Stimulated activated naive CD8-positive, alpha-beta T cell treated with anti-CD3 and anti-CD28 coated beads, Interleukin-15, amount 100 ng/mL, for 72 hours (primary cell): ENCODE results near the gene PAAF1.
A peak's percentile ranks its signal among the peaks of the same experiment; 100 is the strongest.

Experiments
- ATAC-seq: fragments of 150-1000 bp; cut with Tn5 transposase; 2 replicates; pipeline ENCODE4 v1.10.0; 2021; ENCODE audit warnings: mild to moderate bottlenecking, moderate library complexity
- DNase-seq, 2 donors: peaks; one replicate each; pipeline ENCODE4 v3.0.0; 2021 to 2022
- H3K27ac Mint-ChIP-seq, 2 donors: one replicate each; pipeline ENCODE4 v1.8.0; 2022; ENCODE audit warnings: mild to moderate bottlenecking in 2 of 2, mixed read lengths in 2 of 2, moderate library complexity in 2 of 2
- H3K27me3 Mint-ChIP-seq: one replicate; pipeline ENCODE4 v1.8.0; 2022; ENCODE audit warnings: mixed read lengths
- H3K4me1 Mint-ChIP-seq: one replicate; pipeline ENCODE4 v1.8.0; 2022; ENCODE audit warnings: mild to moderate bottlenecking, mixed read lengths
- H3K4me3 Mint-ChIP-seq, 2 donors: one replicate each; pipeline ENCODE4 v1.8.0; 2022; ENCODE audit warnings: mild to moderate bottlenecking in 2 of 2, mixed read lengths in 2 of 2, moderate library complexity in 1 of 2
- H3K9me3 Mint-ChIP-seq, 2 donors: one replicate each; pipeline ENCODE4 v1.8.0; 2022; ENCODE audit warnings: mixed read lengths in 2 of 2

PAAF1 gene, protein sequence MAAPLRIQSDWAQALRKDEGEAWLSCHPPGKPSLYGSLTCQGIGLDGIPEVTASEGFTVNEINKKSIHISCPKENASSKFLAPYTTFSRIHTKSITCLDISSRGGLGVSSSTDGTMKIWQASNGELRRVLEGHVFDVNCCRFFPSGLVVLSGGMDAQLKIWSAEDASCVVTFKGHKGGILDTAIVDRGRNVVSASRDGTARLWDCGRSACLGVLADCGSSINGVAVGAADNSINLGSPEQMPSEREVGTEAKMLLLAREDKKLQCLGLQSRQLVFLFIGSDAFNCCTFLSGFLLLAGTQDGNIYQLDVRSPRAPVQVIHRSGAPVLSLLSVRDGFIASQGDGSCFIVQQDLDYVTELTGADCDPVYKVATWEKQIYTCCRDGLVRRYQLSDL

DNA sequence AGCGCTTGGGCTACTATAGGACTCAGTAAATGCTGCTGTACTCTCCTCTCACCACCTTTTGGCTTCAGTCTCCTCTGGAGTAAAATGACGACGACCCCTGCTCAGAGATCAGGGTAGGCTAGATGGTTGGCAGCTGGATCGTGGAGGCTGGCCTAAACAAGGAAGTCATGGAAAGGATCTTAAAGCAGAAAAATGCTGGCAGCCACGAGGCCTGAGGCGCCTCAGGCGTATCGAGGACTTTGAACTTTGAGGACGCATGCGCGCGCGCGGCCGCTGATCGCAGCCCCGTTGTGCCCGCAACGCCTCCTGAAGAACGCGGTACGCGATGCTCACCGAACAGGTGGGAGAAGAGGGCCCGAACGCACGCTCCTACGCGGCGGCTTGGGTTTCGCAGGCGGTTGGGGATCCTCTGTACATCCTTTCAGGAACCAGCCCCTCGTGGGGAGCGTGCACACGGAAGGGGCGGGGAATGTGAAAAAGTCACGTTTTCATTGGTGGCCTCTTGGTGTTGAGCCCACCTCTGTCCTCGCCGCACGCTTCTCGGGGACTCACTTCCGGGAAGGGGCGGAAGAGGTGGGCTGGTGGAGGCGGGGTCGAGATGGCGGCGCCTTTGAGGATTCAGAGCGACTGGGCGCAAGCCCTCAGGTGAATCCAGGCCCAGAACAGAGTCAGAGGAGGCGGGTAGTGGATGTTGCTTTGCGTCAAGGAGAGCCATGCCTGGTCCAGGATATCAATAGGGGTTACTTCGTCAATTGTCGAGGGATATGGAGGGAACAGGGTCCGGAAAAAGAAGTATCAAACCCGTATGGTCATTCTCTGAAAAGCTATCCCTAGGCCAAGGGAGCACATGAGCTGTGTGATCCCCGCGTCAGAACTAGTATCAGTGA is at the start of gene PAAF1, which contains the start of gene COA4:
Gene PAAF1, plus strand, starts transcription at position 576 of the 887 bp plus-strand sequence. Its CDS starts 23 bp downstream, at position 599.
Gene COA4, minus strand, starts transcription at position 423 of the 887 bp plus-strand sequence. CDS start 3,468 bp downstream, outside the sequence.
- H3K4me1 Mint-ChIP-seq: peaks cover 54% of the 10 kb centered on the region
- peak within 1 kb of the TSS; percentile 98 to 99 for H3K27ac Mint-ChIP-seq
- DNase-seq: peak; percentile 91 to 95
- peak; percentile 98 for ATAC-seq
- no peaks in the 10 kb centered on the region for H3K9me3 Mint-ChIP-seq
- no peaks in the 10 kb centered on the region for H3K27me3 Mint-ChIP-seq
- H3K4me3 Mint-ChIP-seq: peak within 1 kb of the TSS; percentile 95 to 97

DNA sequence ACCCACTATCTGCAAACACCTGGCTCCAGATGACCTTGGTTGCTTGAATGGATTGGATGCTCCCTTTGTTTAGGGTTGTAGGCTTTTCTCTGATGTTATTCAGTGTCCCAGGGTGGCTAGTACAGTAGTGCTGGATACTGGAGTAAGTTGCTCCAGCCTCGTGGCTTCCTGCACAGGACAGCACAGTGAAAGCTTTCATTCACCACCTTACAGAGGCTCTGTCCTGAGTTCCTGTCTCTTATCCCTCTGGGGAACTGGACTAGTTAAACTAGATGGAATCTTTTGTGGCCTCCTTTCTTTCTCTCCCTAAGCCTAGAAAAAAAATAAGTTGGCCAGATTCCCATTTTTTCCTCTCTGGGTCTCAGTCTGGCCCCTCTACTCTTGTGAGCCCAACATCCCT is 46.5 kb upstream of the PAAF1 start:
- Mint-ChIP-seq H3K9me3 (no peaks in the 10 kb centered on the region), H3K4me3 (no peak overlapping the region), H3K4me1 (no peaks in the 10 kb centered on the region), H3K27me3 (no peaks in the 10 kb centered on the region), H3K27ac (no peak overlapping the region)
- no peak for ATAC-seq
- no peak for DNase-seq

DNA sequence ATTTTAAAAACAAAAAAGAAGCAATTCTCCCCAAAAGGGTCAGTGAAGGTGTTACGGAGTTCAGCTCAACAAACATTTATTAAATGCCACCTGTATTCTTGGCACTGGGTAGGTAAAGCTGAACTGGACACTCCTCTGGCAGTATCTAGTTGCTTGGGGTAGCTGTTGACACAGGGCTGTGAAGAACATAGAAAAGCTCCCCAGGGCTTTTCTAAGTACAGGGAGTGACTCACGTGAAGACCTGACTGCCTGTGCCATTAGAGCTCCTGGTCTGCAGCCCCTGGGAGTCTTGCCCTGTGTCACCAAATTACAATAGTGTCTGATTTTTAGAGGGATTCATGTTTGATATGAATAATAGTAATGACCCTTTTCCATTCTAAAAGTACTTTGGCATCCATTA is 43.7 kb upstream of the PAAF1 start:
- DNase-seq (no peak), ATAC-seq (no peak)
- Mint-ChIP-seq H3K27me3 (no peaks in the 10 kb centered on the region), H3K4me1 (no peaks in the 10 kb centered on the region), H3K4me3 (no peak overlapping the region), H3K27ac (no peak overlapping the region), H3K9me3 (no peaks in the 10 kb centered on the region)

DNA sequence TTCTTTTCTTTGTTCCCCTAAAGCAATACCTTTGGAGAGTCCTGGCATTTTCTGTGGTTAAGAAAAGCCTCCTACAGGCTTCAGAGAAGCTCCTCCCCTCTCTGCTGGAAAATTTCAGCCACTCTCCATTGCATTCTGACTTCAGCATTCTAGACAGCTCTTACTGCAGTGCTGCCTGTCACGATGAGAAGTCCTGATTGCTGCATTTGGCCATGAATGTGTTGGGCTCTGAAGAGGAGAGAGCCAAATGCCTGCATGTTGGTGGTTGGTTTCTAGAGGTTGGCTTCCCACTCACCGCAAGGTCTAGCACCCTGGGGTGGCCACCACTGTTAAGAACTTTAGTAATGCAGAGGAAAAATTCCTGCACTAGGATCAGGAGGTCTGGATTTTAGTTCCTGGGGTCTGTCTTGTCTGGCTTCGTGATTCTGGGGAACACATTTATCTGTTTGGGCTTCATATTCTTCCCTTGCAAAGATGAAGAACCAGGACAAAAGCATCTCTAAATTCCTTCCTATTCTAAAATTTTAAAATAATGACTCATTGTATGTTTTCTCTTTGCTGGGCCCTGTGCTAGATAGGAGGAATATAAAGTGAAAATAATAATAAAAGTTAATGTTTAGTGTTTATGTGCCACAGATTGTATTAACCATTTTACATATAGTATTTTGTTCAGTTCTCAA is 38.2 kb upstream of the PAAF1 start:
- no peak for DNase-seq
- Mint-ChIP-seq H3K4me1 (no peaks in the 10 kb centered on the region), H3K4me3 (no peak overlapping the region), H3K27me3 (no peaks in the 10 kb centered on the region), H3K9me3 (no peaks in the 10 kb centered on the region), H3K27ac (no peak overlapping the region)
- ATAC-seq: no peak

DNA sequence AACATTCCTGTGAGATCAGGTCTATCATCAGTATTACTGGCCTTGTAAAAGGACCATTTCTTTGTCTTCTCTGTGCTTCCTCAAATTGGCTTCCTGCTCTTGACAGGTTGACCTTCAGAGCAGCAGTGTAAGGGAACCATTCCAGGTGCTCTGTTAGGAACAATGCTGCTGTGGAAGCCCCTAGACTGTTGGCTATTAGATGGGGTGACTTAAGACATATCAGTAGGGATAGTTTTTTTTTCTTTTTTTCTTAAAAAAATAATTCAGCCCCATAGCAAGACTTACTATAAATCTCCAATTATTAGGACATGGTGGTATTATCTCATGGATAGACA is 37.7 kb upstream of the PAAF1 start:
- Mint-ChIP-seq H3K4me3 (no peak overlapping the region), H3K27me3 (no peaks in the 10 kb centered on the region), H3K4me1 (no peaks in the 10 kb centered on the region), H3K27ac (peak overlapping the region in 1 of 2 donors; percentile 28), H3K9me3 (no peaks in the 10 kb centered on the region)
- DNase-seq (no peak), ATAC-seq (no peak)

DNA sequence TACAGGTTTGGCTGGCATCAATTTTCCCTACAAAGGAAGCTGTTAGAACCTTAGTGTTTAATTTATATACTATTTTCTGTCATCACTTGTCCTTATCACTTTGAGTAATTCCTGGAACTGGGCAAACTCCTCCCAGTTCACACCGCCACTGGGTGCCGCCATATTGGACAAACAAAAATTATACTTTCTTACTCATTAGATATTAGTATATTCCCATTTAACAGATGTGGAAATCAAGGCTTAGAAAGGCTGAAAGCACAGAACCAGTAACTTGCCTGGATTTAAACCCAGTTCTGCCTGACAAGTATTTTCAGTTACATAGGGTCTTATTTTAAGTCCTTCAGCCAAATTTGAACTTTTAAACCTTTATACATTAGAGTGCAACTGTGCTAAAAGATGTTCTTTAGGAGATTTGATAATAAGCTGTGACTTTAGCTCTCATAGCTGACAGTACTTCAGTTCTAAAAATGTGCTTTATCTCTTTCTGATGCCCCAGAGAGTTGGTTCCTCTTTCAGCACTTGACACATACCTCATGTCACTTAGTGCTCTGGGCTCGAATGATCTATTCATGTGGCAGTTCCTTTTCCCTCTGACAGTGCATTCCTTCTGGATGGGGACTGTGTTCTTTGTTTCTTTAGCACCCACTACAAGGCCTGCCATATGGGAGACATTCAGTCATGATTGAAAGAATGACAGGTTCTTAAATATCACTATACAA is 25.6 kb upstream of the PAAF1 start:
- Mint-ChIP-seq H3K4me3 (no peak overlapping the region), H3K27ac (no peak overlapping the region), H3K9me3 (no peaks in the 10 kb centered on the region), H3K4me1 (peaks cover 1% of the 10 kb centered on the region), H3K27me3 (no peaks in the 10 kb centered on the region)
- ATAC-seq (no peak), DNase-seq (no peak)

DNA sequence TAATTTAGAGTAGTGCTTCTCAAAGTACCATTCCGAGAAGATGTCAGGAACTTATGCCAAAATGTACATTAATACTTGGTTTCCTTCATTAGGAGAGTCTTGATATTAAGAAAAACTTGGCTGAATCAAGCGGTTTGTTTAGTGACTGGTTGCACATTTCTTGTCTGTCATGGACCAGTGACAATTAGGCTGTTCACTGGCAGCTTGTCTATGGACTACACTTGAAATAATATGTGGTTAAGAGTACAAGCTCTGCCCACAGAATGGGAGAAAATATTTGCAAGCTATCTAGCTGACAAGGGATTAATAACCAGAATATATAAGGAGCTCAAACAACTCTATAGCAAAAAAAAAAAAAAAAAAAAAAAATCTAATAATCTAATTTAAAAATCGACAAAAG is 24.8 kb upstream of the PAAF1 start:
- Mint-ChIP-seq H3K27ac (no peak overlapping the region), H3K27me3 (no peaks in the 10 kb centered on the region), H3K9me3 (no peaks in the 10 kb centered on the region), H3K4me3 (no peak overlapping the region), H3K4me1 (no peaks in the 10 kb centered on the region)
- DNase-seq: no peak
- ATAC-seq: no peak

DNA sequence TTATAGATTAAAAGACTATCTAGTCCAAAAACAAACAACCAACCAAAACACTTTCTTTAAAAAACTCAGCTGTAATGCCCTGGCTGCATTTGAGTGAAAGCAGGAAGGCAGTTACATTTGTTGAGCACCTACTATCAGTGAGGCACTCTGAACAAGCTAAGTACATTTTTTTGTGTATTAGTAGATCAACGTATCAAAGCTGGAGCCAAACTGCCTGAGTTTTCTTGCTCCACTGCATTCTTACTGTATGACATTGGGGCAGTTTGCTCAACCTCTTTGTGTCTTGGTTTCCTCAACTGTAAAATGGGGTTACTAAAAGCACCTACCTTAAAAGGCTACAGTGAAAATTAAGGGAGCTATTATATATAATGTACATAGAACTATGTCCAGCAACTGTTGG is 22.1 kb upstream of the PAAF1 start:
- no peak for ATAC-seq

DNA sequence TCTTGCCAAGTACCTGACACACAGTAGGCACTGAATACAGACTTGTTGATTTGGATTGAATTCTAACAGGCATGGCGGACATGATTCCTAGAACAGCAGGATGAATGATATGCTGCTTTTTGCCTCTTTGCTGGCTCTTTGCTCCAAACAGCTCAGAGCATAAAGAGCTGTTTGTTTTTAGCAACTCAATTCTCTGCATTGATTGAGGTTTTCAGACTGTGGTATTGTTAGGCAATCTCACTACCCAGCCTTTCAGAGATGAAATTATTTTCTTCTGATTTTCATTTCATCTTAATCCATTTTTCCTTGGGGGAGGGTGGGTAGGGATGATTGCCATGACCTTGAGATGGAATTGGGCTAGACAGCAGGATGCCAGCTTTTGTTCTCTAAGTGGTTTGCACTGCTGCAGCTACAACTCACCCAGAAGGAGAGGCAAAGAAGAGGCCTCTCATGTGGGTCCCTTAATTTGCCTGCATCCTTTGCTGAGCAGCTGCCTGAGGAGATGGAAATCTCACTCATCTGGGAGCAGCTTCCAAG is 20.7 kb upstream of the PAAF1 start:
- no peak overlapping the region for H3K4me3 Mint-ChIP-seq
- no peaks in the 10 kb centered on the region for H3K4me1 Mint-ChIP-seq
- H3K27me3 Mint-ChIP-seq: no peaks in the 10 kb centered on the region
- no peak for DNase-seq
- no peaks in the 10 kb centered on the region for H3K9me3 Mint-ChIP-seq
- no peak for ATAC-seq
- no peak overlapping the region for H3K27ac Mint-ChIP-seq

More for the DNA sequence above, 22.1 kb upstream of the PAAF1 start:
- no peak overlapping the region for H3K27ac Mint-ChIP-seq
- H3K4me3 Mint-ChIP-seq: no peak overlapping the region
- H3K27me3 Mint-ChIP-seq: no peaks in the 10 kb centered on the region
- H3K9me3 Mint-ChIP-seq: no peaks in the 10 kb centered on the region
- no peak for DNase-seq
- H3K4me1 Mint-ChIP-seq: no peaks in the 10 kb centered on the region

DNA sequence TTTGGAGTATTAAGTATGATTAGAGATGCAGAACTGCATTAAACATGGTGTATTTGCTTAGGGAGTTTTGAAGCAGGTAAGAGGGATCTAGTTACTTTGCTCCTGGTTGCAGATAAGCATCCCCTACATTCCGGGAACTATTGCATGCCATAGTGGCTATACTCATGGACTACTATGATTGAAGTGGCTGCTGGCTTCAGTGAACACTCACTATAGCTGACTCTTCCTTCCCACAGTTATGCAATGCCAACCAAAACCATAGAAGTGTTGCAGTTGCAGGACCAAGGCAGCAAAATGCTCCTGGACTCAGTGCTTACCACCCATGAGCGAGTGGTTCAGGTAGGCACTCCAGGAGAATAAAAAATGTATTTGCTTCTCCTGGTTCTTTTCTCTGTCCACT is 17.1 kb upstream of the PAAF1 start:
- no peaks in the 10 kb centered on the region for H3K27me3 Mint-ChIP-seq
- H3K27ac Mint-ChIP-seq: no peak overlapping the region
- DNase-seq: no peak
- no peak for ATAC-seq
- H3K4me3 Mint-ChIP-seq: no peak overlapping the region
- H3K9me3 Mint-ChIP-seq: no peaks in the 10 kb centered on the region
- no peaks in the 10 kb centered on the region for H3K4me1 Mint-ChIP-seq

DNA sequence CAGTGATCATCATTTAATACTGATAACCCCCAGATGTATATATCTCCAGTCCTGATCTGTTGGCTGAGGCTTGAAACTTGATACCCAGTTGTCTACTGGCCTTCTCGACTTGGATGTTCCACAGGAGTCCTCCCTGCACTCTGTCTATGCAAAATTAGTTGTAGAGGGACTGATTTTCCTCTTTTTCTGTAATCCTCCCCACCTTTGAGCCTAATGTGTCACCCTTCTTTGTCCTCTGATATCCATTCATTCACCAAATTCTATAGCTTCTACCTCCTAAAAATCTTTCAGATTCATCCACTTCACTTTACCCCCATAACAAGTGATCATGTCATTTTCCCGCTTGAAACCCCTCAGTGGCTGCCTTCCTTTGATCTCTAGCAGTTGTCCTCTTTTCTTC is 16.6 kb upstream of the PAAF1 start:
- no peaks in the 10 kb centered on the region for H3K27me3 Mint-ChIP-seq
- no peaks in the 10 kb centered on the region for H3K4me1 Mint-ChIP-seq
- H3K4me3 Mint-ChIP-seq: no peak overlapping the region
- DNase-seq (no peak), ATAC-seq (no peak)
- peak overlapping the region in 1 of 2 donors; percentile 21 for H3K27ac Mint-ChIP-seq
- no peaks in the 10 kb centered on the region for H3K9me3 Mint-ChIP-seq

DNA sequence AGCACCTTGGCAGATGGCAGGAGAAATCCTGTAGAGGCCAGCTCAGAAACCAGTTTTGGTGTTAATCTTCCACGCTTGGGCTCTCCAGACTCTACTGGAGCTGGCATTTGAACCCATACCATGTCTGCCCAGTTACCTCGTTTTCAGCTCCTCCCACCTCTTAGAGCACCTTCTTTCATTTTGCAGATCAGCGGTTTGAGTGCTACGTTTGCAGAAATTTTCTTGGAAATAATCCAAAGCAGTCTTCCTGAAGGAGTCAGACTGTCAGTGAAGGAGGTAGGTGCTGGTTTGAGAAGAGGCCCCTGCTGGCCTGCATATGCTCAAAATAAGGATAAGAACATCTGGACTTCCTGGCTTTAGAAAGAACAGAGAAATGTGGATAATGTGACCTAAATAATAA is 13.8 kb upstream of the PAAF1 start:
- ATAC-seq: no peak
- Mint-ChIP-seq H3K4me3 (no peak overlapping the region), H3K27ac (no peak overlapping the region)

DNA sequence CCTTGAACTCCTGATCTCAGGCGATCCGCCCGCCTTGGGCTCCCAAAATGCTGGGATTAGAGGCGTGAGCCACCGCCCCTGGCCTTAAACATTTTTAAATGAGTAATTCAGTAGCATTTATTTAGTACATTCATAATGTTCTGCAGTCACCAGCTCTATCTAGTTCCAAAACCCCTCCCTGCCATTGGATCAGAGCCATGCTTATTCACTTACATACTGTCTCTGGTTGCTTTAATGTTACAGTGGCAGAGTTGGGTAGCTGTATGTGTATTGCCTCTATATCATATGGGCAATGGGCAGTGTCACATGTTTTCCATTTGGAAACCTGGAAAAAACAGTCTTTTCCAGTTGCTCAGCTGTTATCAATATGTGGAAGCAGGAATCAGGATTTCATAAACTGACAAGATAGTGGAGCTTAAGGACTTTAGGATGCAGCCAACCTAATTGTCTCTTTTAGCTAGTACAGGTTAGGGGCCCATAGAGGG is 10.7 kb upstream of the PAAF1 start:
- H3K27ac Mint-ChIP-seq: no peak overlapping the region
- DNase-seq: no peak

More for the DNA sequence above, 13.8 kb upstream of the PAAF1 start:
- no peak for DNase-seq
- no peaks in the 10 kb centered on the region for H3K27me3 Mint-ChIP-seq
- no peaks in the 10 kb centered on the region for H3K9me3 Mint-ChIP-seq
- H3K4me1 Mint-ChIP-seq: no peaks in the 10 kb centered on the region

DNA sequence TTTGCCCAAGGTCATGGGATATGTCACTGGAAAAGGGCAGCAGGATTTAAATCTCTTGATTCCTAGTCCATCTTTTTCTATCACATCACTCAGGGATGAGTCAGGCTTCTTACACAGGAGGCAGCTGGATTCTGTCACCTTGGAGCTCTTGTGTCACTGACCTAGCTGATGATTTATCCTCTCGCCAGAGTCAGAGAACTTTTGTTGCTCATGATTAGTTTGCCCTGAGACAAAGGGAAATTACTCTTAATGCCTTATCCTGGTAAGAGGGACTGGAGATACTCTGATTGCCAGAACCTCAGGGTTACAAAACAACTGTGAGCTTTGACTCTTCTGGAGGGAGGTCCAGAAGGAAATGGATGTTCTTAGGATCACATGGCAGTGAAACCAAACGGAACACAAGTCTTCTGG is 10.2 kb upstream of the PAAF1 start:
- no peak overlapping the region for H3K27ac Mint-ChIP-seq
- ATAC-seq: no peak
- no peak overlapping the region for H3K4me3 Mint-ChIP-seq
- no peak for DNase-seq
- no peaks in the 10 kb centered on the region for H3K9me3 Mint-ChIP-seq
- H3K27me3 Mint-ChIP-seq: no peaks in the 10 kb centered on the region
- peaks cover under 1% of the 10 kb centered on the region for H3K4me1 Mint-ChIP-seq

More for the DNA sequence above, 10.7 kb upstream of the PAAF1 start:
- Mint-ChIP-seq H3K9me3 (no peaks in the 10 kb centered on the region), H3K4me1 (no peaks in the 10 kb centered on the region), H3K27me3 (no peaks in the 10 kb centered on the region), H3K4me3 (no peak overlapping the region)
- no peak for ATAC-seq
